ENCODE data around the gene SLC9C1.
"Not testable (repeated sequence)": the region's sequence is repeated elsewhere in the genome, so short reads cannot be mapped to it uniquely, and the experiment has no call there.

Gene SLC9C1

DNA sequence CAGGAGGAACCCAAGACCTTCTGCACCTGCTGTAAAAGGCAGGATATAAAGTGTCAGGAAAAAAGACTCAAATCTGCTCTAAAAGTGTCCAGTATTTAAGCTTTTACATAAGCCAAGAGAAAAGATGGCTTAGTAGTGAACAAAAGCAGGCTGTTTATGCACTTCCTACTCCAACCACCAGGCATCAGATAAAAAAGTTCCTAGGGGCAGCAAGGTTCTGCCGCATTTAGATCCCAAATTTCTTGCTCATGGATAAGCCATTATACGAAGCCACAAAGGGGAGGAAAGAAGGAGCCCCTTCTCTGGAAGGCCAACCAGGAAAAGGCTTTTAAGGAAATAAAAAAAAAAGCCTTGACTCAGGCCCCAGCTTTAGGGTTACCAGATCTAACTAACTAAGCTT, 10.6 kb upstream of the SLC9C1 start:
- DNase-seq = no peak

DNA sequence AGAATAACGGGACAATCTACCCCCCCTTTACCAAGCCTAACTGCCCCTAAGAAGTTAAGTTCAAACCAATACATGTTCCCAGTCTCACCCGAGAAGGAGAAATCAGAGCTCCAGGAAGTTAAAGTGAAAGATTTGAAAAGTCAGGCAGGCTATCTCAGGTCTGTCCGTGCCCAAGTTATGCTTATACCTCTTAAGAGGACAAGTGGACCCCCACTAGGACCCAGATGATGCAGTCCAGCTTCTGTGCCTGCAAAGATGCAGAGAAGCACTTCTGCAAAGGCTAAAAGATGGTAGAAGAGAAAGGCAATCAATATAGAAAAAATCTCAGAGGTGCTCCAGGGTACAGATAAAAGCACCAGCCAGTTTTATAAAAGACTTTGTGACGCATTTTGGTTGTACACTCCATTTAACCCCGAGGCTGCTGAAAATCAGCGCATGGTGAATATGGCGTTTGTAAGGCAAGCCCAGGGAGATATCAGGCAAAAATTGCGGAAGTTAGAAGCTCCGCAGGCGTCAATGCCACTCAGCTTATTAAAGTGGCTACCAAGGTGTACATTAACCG, 9.8 kb upstream of the SLC9C1 start:
- no peak for DNase-seq

DNA sequence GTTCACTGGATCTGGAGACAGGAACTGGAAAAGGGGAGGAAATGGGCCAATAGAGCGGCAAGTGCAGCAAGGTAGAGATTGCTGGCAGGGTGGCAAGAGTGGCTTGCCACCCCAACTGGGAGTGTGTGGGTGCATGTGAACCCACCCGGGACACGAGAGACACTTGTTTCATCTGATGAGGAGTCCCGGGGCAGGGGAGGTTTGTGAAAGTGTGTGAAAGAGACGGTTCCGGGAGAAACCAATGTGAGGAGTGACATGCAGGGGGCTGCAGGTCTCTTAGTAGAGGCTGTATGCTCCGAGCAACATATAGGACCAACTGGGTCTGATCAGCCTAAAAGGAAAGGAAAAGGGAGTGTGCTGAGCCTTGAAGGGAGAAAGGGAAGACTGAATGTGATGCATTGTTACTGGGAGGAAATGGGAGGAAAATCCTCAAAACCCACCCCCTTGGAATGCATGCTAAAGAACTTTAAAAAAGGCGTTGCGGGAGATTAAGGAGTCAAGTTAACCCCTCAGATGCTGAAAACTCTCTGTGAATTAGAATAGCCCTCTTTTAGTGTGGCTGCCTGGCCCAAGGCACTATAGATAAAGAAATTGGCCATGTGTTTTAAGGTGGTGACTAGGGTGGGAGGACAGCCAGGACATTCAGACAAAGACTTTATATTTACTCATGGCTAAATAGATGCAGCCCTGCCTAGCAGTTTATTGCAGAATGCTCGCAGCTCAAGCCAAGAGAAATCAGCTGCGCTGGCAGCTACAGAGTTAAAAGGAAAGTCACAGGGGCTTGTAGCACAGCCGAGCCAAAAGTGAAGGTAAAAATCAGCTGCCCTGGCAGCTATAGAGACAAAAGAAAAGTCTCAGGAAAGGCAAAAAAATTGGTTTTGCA, 9.1 kb upstream of the SLC9C1 start:
- DNase-seq = no peak

DNA sequence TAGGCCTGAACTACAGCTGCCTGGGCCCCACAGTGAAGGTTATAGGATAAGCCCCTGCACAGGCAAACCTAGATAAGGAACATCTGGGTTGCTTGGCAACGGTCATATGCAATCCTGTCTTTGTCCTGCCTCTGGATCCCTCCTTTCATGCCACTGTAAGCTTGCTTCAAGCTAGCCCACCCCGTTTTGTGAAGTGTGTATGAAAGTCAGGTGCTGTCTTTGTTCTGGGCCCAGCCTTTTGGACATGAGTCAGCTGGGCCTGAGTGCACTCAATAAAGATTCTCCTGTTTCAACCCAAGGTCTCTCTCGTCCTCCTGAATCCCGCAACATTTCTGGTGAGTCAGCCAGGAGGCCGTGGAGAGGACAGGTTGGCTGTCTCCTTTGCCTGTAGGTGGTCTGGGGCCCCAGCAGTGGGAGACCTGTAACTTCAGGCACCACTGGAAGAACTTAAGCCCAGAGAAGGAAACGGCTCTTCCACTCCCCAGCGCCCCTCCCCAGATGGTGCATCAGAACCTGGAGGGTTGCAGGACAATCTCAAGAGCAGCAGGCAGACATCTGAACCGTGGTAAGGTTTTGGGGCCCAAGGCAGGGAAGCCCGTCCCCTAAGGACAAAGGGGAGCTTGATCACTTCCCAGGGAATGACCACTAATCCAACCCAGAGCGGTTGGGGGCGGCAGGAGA, 8.3 kb upstream of the SLC9C1 start:
- no peak for DNase-seq

DNA sequence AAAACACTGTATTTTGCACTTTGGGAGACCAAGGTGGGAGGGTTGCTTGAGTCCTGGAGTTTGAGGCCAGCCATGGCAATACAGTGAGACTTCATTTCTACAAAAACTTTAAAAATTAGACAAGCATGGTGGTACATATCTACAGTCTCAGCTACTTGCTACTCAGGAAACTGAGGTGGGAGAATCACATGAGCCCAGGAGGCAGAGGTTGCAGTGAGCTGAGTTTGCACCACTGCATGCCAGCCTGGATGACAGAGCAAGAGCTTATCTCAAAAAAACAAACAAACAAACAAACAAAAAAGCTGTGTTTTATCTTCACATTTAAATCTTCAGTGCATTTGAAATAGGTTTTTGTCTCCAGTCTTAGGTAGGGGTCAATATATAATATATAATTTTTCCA, 4.8 kb upstream of the SLC9C1 start:
- DNase-seq = no peak

DNA sequence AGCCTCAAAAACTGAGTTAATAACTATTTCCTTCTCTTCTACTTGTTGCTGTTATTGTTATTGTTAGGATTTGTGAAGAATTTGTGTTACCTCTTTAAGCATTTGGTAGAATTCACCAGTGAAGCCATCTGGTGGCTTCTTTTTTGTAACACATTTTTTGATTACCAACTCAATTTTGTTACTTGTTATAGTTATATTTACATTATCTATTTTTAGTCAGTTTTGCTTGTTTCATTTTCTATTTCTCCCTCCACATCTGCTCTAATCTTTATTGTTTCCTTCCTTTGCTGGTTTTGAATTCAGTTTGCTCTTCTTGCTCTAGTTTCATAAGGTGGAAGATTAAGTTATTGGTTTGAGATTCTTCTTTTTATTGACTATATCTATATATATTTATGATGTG, 3.7 kb upstream of the SLC9C1 start:
- DNase-seq = no peak

DNA sequence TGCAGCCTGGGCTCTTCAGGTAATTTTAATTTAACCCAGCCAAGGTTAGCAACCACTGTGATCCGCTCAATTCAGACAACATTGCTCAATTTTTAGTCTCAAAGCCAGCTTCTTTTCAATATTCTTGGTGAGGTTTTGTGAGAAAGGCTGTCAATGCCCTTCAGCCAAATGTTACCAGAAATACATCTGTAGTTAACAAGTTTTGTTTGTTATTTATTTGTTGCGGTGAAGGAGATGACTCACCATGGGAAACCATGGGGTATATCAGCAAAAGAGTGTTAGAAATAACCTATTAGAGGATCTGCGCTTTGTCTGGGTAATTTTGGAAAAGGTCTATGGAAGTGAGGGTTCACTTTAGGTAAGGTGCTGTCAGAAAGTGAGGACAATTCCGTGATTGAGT, 5.0 kb downstream of the SLC9C1 start:
- no peak for DNase-seq

DNA sequence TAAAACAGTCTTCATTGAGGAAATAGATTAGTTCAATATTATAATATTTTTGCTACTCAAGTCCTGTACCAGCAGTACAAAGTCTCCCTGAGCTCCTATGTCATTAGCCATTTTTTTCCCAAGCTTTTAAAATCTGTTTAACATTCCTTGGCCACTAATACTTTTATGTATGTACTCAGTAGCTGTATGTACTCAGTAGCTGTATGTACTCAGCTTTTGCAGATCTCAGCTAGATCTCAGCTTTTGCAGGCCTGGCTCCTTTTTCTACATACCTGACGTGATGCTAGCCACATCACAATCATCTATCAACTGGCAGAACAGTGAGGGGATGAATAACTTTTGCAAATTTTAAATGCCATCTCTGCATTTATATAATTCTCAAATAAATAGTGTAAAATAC, 13.8 kb downstream of the SLC9C1 start:
- DNase-seq = no peak

DNA sequence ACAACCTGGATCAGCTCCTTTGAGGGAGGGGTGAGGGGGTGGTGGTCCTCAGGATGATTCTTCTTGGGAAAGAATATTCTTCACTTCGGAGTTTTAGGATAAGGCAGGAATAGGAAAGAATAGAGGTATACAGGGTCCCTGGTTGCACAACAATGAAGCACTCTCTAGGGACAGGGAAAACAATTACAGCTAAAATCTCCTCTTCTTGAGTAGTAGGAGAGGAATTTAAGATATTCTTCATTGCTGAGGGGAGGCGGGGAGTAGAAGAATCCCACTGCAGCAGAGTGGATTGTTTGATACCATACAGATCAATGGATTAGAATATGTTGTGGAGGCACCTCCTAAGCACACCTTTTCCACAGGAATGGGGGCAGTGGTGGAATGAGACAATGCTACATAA, 20.5 kb downstream of the SLC9C1 start:
- no peak for DNase-seq

DNA sequence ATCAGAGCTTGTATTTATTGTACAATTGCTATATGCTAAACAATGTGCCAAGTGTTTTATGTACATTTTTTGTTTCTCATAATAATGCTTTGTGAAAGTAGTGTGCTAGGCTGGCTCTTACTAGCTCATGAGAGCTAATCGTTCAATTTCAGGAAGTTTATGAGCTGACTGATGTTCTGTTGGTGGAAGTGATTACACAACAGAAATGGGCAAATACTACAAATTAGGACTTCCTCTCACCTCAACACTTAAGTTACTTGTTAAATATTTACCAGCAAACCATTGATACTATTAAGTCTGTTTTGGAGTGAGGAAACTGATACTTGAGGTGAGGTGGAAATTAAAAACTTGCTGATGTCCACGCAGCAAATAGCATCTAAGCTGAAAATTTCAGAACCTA, 32.3 kb downstream of the SLC9C1 start:
- DNase-seq = no peak

DNA sequence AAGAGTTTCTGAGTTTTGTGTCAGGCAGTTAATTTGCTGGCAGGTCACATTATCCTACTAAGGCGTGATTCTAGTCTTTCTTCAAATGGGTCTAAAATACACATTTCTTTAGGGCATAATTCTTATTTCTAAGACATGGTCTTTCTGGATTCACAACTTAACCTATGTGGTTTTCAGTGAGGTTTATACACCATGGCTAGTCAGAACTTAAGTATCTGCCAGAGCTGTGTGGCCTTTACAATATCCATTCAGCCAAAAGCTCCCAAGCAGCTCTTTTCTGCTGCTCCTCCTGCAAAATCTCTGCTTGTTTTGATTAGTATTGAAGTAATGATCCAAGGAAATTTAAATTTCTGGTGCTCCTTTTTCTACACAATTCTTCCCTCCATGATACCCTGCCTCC, 33.5 kb downstream of the SLC9C1 start:
- no peak for DNase-seq

DNA sequence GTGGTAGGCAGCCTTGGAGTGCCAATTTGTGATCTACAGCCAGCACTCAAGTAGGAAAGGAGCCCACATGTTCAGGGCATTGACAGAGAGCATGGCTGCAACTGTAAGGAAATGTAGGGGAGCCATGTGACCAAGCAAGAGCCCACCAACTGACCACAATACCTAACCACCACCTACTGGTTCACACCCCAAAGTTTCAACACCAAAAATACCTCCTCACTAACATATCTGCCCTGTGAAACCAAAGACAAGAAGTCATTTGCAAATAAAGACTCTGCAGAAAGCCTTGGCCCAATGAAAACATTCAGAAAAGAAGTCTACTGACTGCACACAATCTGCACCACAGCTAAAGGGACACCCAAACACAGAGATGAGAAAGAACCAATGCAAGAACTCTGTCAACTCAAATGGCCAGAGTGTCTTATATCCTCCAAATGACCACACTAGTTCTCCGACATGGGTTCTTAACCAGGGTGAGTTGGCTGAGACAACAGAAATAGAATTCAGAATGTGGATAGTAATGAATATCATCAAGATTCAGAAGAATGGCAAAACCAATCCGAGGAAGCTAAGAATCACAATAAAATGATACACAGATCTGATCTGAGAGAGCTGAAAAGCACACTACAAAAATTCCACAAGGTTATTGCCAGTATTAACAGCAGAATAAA, 40.6 kb downstream of the SLC9C1 start:
- DNase-seq = no peak

DNA sequence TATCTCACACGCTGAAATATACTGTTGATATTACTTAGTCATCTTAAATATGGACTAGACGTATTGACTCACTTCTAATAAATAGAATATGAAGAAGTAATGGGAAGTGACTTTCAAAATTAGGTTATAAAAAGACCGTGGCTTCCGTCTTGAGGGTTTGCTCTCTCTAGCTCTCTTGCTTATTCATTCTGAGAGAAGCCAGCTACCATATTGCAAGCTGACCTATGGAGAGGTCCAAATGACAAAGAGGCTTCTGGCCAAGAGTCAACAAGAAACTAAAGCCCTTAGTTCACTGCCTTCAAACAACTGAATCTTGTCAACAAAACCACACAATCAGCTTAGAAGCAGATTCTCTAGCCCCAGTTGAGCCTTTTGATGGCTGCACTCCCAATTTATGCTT, 46.1 kb downstream of the SLC9C1 start:
- no peak for DNase-seq

DNA sequence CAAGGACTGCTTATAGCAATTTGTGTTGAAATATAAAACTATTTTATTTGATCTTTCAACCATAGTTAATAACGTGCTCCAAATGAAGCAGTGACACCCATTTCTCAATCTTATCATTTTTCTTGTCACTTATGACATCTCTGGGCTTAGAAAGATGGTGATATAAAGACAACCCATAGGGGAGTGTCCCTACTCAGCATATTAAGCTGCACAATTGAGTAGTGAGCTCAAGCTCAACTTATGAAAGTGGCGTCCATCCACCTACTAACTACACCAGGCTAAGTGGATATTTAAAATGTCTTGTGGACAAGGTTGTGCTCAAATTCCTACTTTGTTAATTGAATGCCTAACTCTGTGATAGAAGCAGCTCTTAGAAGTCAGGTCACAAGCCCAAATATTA, 46.7 kb downstream of the SLC9C1 start:
- DNase-seq = no peak

DNA sequence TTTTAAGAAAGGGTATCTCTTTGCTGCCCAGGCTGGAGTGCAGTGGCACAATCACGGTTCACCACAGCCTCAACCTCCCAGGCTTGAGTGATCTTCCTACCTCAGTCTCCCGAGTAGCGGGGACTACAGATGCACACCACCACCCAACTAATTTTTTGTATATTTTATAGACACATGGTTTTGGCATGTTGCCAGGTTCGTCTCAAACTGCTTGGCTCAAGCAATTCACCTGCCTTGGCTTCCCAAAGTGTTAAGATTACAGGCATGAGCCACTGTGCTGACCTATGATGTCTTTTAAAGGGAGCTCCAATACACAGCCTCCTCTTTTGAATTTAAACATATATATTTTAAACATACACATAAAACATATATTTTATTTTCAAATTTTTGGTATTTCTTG, 60.9 kb downstream of the SLC9C1 start:
- no peak for DNase-seq

DNA sequence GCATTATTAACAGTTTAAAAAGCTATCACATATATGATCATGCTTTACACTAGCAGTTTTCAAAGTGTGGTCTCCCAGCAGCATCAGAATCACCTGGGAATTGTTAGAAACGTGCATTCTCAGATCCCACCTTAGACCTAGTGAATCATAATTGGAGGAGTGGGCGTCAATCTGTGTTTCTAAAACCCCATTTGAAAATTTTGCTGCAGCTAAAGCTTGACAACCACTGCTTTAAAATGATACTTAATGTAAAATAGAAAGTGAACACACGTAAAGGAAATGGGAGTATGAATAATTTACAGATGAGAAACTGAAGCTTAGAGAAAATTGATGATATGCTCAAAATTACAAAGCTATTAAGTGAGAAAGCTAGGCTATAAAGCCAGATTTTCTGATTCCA, 62.3 kb downstream of the SLC9C1 start:
- DNase-seq = no peak

DNA sequence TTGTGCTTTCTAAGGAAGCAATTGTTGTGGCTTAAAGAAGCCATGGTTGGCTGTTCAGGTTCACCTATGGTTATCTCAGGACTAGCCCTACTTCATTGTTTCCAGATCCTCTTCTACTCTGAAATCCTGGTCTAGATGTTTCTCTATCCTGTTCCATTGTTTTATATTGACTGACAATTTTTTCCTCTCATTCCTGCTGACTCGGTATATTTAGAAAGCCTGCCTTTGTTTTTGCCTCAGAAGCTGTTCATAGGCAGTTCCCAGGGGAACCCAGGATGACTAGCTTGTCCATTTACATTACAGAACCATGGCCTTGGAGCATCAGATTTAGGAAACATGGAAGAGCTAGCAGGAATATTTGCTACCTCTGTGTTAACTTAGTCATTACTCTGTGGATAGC, 64.0 kb downstream of the SLC9C1 start:
- no peak for DNase-seq

DNA sequence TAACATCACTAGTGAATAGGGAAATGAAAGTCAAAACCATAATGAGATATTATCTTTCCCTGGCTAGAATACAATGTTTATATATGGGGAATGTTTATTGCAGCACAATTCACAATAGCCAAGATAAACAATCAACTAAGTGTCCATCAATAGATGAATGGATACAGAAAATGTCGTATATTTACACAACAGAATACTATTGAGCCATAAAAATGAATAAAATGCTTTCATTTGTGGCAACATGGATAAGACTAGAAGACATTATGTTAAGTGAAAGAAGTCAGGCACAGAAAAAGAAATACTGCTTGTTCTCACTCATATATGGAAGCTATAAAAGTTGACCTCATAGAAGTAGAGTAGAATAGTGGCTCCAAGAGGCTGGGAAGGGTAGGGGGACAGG, 65.2 kb downstream of the SLC9C1 start:
- DNase-seq = no peak

DNA sequence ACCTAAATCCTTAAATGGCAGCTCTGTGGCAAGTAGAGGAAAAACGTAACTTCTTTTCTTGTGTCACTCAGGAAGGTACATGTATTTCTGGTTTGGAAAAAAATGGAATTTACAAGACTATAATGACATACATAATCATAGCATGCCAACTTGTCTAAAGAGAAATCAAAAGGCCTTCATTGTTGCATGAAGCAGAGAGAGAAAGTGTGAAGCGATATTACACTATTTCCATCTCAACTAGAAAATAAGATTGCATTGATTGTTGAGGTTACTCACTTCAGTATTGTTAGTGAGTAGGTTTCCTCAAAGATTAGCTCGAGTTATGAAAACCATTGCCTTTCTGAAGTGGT, 93.7 kb downstream of the SLC9C1 start:
- DNase-seq = no peak

DNA sequence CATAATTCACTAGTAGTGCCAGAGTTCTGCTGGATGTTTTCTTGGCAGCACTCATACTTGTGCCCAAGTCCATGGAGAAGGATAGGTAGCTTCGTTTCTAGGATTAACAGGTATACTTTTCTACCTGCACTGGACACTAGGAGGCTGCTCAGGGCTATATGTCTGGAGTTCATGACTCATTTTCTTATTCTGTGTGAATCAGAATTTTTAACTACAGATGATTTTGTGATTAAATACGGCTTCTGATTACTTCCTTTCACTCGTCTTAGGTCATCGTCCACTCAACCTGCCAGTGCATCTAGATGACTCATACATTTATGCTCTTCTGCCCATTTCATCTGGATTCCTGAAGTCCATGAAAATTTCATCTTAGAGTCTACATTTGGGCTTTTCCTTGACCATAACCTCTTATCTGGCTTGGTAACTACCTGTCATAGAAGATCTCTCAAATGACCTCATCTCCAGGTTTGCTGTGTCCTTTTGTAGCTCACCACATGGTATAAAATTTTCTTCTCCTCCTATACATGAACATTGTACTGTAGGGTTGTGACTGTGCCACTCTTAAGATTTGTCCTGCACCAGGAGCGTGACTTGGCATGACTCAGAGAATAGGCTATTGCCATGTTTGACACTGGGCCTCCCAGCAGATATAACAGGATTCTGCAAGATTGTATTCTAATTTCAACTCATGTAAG, 94.2 kb downstream of the SLC9C1 start:
- no peak for DNase-seq

DNA sequence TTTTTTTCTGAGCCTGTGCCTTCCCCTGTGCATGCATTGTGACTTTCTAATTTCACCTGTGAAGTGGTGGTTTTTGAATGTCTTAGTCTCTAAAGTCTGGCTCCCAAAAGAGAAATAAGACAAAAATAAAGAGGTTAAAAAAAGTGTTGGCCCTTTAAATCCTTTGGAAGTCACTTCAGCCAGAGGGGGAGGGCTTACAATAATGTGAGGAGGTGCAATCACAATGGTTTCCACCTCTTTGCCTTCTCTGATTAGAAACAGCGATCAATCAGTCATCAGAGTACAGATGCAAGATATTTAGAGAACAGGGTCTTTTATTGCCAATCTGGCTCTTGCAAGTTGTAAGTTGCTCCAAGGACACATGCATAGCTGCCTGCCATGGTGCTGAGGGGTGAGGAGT, 96.9 kb downstream of the SLC9C1 start:
- DNase-seq = no peak

DNA sequence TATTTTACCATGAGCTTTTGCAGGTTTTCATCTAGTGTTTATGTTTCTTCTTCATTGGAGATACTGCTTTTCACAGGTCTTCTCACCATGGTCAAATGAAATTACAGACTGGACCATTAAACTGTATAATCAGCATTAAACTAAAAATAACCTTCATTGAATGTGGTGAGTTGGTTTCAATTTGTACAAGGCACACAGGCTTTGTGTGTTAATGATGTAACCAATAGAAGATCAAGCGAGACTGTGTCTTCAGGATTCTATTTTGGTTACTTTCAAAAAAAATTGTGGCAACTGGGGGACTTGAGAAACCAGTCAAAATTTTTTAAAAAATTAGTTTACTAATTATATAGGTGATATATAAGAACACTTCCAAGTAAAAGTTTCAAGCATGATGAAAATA, 106.7 kb downstream of the SLC9C1 start:
- no peak for DNase-seq

DNA sequence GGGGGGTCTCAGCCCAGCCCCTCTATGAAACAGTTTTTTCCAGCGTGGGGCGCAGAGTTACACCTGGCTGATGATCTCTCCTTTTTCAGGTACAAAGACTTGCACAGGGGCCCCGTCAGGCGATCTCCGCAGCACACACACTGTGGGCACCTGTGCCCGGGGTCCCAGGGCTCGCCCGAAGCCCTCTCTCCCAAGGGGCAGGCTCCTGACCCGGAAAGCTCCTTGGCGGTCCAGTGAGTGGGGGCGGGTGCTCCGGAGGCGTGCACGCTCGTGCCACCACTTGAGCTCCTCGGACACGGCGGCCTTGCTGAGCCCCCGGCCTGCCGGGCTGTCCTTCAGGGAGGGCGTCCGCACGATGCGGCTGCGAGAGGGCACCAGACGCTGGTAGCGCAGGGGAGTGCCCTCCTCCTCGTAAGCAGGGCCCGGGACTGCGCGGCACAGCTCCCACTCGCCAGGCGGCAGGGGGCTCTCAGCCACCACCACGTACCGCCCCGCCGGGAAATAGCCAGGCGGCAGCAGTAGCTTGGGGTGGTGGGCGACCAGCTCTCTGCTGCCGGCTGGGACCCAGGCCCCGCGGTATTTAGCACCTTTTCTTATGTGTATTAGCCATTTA, 108.5 kb downstream of the SLC9C1 start:
- not testable (repeated sequence) for DNase-seq

Measured in NCI-H345 (cell line).